Calu3 (cell line): ENCODE results near the gene CCDC91. TPM values are rescaled to one million over a fixed set of nuclear protein-coding genes. Genes with fewer than 3 reads are reported as not detected.

ENCODE experiments used
- BruUV-seq: library from RNA; stranded (reverse); fragments of 400-500 nt; replicated peaks from 2 replicates; lab custom pipeline; 2021; lab: Mats Ljungman, UMichigan
- CTCF ChIA-PET: fragments of 300-600 bp; sonication (Branson Sonifier 250); formaldehyde crosslinking; loops from one replicate; lab custom pipeline; 2022; ENCODE audit warnings: antibody characterized with exemption; lab: Charles Lee
- DNase-seq: peaks from one replicate; pipeline ENCODE4 v3.0.0; 2022
- H3K27ac Mint-ChIP-seq: one replicate; pipeline ENCODE4 v1.8.0; 2022; ENCODE audit warnings: mixed read lengths; ENCODE audit not compliant: unreplicated experiment
- H3K27me3 Mint-ChIP-seq: one replicate; pipeline ENCODE4 v1.8.0; 2022; ENCODE audit warnings: mixed read lengths; ENCODE audit not compliant: unreplicated experiment
- H3K36me3 Mint-ChIP-seq: one replicate; pipeline ENCODE4 v1.8.0; 2022; ENCODE audit warnings: mild to moderate bottlenecking, moderate library complexity, mixed read lengths; ENCODE audit not compliant: insufficient read depth, unreplicated experiment
- H3K4me1 Mint-ChIP-seq: one replicate; pipeline ENCODE4 v1.8.0; 2022; ENCODE audit warnings: mild to moderate bottlenecking, low read depth, mixed read lengths; ENCODE audit not compliant: unreplicated experiment
- H3K4me3 Mint-ChIP-seq: one replicate; pipeline ENCODE4 v1.8.0; 2022; ENCODE audit warnings: mild to moderate bottlenecking, low read depth, moderate library complexity, mixed read lengths; ENCODE audit not compliant: unreplicated experiment
- H3K9me3 Mint-ChIP-seq: one replicate; pipeline ENCODE4 v1.8.0; 2022; ENCODE audit warnings: low read depth, mixed read lengths; ENCODE audit not compliant: unreplicated experiment
- intact Hi-C: fragments of 100-400 bp; cut with micrococcal nuclease; formaldehyde crosslinking; loops from one replicate; pipeline ENCODE4 v1.10.0; 2022; ENCODE audit not compliant: unreplicated experiment
- total RNA-seq: library from RNA; stranded (reverse); gene quantifications from 2 replicates; pipeline ENCODE4 v1.2.3, GENCODE V29; 2022
- TF ChIP-seq, protein P1 (sequence below): fragments of 200-600 bp; IDR thresholded peaks from one replicate; pipeline ENCODE4 v1.8.0; 2022; ENCODE audit warnings: antibody characterized with exemption; ENCODE audit not compliant: unreplicated experiment

CCDC91 gene
- total RNA-seq, 1 experiment from 2014 or later = 25.6 TPM

DNA sequence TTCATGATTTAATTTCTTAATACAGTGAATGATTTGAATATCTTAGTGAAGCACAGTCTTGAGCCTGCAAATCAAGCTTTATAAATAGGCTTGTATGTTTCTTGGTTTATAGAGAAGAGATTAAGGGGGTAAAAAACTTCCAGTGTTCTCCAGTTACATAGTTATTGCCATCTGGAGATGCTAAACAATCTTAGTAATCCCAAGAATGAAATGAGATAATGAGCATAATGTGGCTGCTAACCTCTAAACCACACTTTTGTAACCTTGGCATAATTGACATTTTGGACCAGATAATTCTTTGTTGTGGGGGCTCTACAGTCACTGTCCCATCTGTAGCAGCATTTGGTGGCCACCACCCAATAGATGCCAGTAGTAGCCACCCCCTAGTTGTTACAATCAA, 316.8 kb downstream of the CCDC91 start:
- intact Hi-C loops = no loop called here
- Mint-ChIP-seq H3K4me1 (no peaks in the 10 kb centered on the region), H3K9me3 (peaks cover under 1% of the 10 kb centered on the region), H3K4me3 (no peak overlapping the region), H3K36me3 (no peaks in the 10 kb centered on the region), H3K27ac (no peak overlapping the region), H3K27me3 (no peaks in the 10 kb centered on the region)
- TF ChIP-seq, protein P1, sequence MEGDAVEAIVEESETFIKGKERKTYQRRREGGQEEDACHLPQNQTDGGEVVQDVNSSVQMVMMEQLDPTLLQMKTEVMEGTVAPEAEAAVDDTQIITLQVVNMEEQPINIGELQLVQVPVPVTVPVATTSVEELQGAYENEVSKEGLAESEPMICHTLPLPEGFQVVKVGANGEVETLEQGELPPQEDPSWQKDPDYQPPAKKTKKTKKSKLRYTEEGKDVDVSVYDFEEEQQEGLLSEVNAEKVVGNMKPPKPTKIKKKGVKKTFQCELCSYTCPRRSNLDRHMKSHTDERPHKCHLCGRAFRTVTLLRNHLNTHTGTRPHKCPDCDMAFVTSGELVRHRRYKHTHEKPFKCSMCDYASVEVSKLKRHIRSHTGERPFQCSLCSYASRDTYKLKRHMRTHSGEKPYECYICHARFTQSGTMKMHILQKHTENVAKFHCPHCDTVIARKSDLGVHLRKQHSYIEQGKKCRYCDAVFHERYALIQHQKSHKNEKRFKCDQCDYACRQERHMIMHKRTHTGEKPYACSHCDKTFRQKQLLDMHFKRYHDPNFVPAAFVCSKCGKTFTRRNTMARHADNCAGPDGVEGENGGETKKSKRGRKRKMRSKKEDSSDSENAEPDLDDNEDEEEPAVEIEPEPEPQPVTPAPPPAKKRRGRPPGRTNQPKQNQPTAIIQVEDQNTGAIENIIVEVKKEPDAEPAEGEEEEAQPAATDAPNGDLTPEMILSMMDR = no peak
- BruUV-seq = no TSS peak
- CTCF ChIA-PET = no interaction called here
- no peak for DNase-seq

DNA sequence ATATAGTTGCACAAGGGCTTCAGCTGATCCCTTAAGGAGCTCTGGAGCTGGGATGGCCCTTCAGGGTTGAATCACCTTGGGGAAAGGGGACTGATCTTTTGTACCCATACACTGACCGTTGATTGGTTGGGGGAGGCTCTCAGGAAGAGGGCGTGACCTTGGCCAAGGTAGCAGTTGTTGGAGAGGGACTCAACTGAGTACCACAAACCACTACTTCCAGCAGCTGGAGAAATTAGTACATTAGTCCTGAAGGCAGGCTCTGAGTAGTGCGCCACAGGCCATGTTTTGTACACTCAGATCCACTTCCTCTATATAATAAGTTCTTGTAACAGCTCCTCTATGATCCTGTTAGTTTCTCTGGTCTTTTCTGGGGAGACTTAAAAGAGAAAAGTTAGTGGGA, 317.6 kb downstream of the CCDC91 start:
- no peaks in the 10 kb centered on the region for H3K4me1 Mint-ChIP-seq
- CTCF ChIA-PET = no interaction called here
- intact Hi-C loops = no loop called here
- H3K9me3 Mint-ChIP-seq = no peaks in the 10 kb centered on the region
- TF ChIP-seq, protein P1 = no peak
- no TSS peak for BruUV-seq
- DNase-seq = no peak
- no peaks in the 10 kb centered on the region for H3K27me3 Mint-ChIP-seq
- no peak overlapping the region for H3K4me3 Mint-ChIP-seq
- H3K36me3 Mint-ChIP-seq = no peaks in the 10 kb centered on the region
- no peak overlapping the region for H3K27ac Mint-ChIP-seq

DNA sequence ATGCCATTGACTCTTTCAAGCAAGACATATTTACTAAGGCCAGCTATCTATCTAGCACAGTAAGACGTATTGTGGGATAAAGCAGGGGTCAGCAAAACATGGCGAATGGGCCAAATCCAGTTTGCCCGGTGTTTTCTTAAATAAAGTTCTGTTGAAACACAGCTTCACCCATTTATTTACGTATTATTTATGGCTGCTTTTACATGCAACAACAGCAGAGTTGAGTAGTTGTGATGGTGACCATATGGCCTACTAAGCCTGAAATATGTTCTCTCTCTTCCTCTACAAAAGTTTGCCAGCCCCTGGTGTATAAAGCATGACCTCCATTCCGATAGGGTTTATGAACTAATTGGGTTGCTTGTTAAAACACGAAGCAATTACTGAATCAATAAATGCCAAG, 322.1 kb downstream of the CCDC91 start:
- CTCF ChIA-PET = no interaction called here
- Mint-ChIP-seq H3K9me3 (no peaks in the 10 kb centered on the region), H3K4me1 (peaks cover 8% of the 10 kb centered on the region), H3K27ac (no peak overlapping the region), H3K4me3 (no peak overlapping the region), H3K27me3 (no peaks in the 10 kb centered on the region), H3K36me3 (no peaks in the 10 kb centered on the region)
- TF ChIP-seq, protein P1 = no peak
- BruUV-seq = no TSS peak
- no peak for DNase-seq
- intact Hi-C loops = no loop called here

DNA sequence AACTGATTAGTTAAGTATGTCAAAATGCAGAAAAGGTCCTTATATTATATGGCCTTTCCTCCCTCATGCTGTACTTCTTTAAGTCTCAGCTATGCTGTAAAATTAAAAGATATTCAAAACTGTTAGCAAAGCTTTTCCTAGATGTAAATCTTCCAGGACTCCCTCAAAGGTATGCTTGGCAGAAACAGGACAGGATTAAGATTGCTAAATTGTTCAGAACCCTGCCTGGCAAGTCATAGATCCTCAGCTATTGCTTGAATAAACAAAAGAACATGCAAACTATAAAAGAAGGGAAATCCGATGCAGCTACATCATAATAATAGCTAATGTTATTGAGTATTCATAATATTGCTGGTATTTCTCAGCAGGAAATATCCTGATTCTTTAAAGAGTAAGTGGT, 322.6 kb downstream of the CCDC91 start:
- DNase-seq = no peak
- no peak overlapping the region for H3K27ac Mint-ChIP-seq
- intact Hi-C loops = no loop called here

More for the DNA sequence above, 322.6 kb downstream of the CCDC91 start:
- Mint-ChIP-seq H3K36me3 (no peaks in the 10 kb centered on the region), H3K9me3 (no peaks in the 10 kb centered on the region), H3K4me1 (peaks cover 8% of the 10 kb centered on the region), H3K27me3 (no peaks in the 10 kb centered on the region), H3K4me3 (no peak overlapping the region)
- CTCF ChIA-PET = interaction anchor here (0.6 kb wide), 1 partner anchor 332 kb away, joined by 4 read pairs; no protein-coding TSS in a partner anchor
- no TSS peak for BruUV-seq
- TF ChIP-seq, protein P1 = no peak
